Prostate gland (tissue), 2 donors: Measurements from ENCODE around the gene HSD17B8. TPM values are rescaled to one million over a fixed set of nuclear protein-coding genes. Genes with fewer than 3 reads are reported as not detected.

ENCODE experiments used
- DNase-seq: peaks from one replicate; pipeline ENCODE4 v3.0.0-alpha.2; 2019; ENCODE audit warnings: low spot score
- H3K27ac ChIP-seq, 2 donors: fragments of 200-600 bp; sonication (generic); 2 replicates each; pipeline ENCODE4 v1.5.1; 2017 to 2019
- H3K27me3 ChIP-seq: fragments of 200-600 bp; sonication (generic); replicated peaks from 2 replicates; pipeline ENCODE4 v1.5.1; 2019; ENCODE audit not compliant: insufficient read depth
- H3K36me3 ChIP-seq, 2 donors: fragments of 200-600 bp; sonication (generic); 1 replicate in 1 of 2; 2 replicates in 1 of 2; pipeline versions ENCODE4 v1.5.1 to v1.8.1; 2017 to 2019
- H3K4me1 ChIP-seq: fragments of 200-600 bp; sonication (generic); replicated peaks from 2 replicates; pipeline ENCODE4 v1.5.1; 2019
- H3K4me3 ChIP-seq, 2 donors: fragments of 200-600 bp; sonication (generic); 2 replicates each; pipeline ENCODE4 v1.5.1; 2017 to 2019
- H3K9me3 ChIP-seq: fragments of 200-600 bp; sonication (generic); 2 replicates; pipeline ENCODE4 v1.5.1; 2017
- POLR2A ChIP-seq: fragments of 450-650 bp; IDR thresholded peaks from one replicate; pipeline ENCODE4 v1.6.1; 2016; ENCODE audit warnings: antibody characterized with exemption, mild to moderate bottlenecking
- POLR2AphosphoS5 ChIP-seq: sonication (generic); formaldehyde crosslinking; IDR thresholded peaks from one replicate; pipeline ENCODE4 v1.6.1; 2017; ENCODE audit warnings: antibody characterized with exemption
- WGBS: methylation state at CpG from one replicate; pipeline ENCODE4 v1.1.5; 2018; 5-methylcytosine and 5-hydroxymethylcytosine counted together
- intact Hi-C: fragments of 100-400 bp; cut with DNase I; formaldehyde crosslinking; loops from one replicate; pipeline ENCODE4 v1.14.2; 2022
- total RNA-seq, 2 donors: library from RNA; depleted of rRNA; stranded (reverse); fragments of >200 nt; gene quantifications; one replicate each; pipeline ENCODE4 v1.1.0, GENCODE V29; 2016
- TF ChIP-seq, protein P1 (sequence below), 4 experiments: fragments of 200-600 bp in 2 of 4; fragments of 450-650 bp in 2 of 4; sonication (generic) in 2 of 4; IDR thresholded peaks; 1 replicate in 3 of 4; 2 replicates in 1 of 4; pipeline ENCODE4 v1.5.1; 2016 to 2019; ENCODE audit warnings: antibody characterized with exemption in 4 of 4, mild to moderate bottlenecking in 2 of 4, moderate library complexity in 2 of 4

The HSD17B8 gene
- total RNA-seq, 2 donors from 2014 or later: 21.9 to 43.7 TPM

GRCh38 chr6:33174784-33175183, 29.7 kb upstream of the HSD17B8 start:
- 85% methylated on average over 4 of the region's 4 CpGs for WGBS
- Histone ChIP-seq H3K27ac (no peak overlapping the region), H3K4me1 (no peaks in the 10 kb centered on the region), H3K9me3 (no peaks in the 10 kb centered on the region), H3K27me3 (no peaks in the 10 kb centered on the region), H3K36me3 (no peaks in the 10 kb centered on the region), H3K4me3 (no peak overlapping the region)
- intact Hi-C loops: no loop called here
- no peak for DNase-seq
- TF ChIP-seq POLR2AphosphoS5 (no peak), POLR2A (no peak)
- TF ChIP-seq, protein P1, sequence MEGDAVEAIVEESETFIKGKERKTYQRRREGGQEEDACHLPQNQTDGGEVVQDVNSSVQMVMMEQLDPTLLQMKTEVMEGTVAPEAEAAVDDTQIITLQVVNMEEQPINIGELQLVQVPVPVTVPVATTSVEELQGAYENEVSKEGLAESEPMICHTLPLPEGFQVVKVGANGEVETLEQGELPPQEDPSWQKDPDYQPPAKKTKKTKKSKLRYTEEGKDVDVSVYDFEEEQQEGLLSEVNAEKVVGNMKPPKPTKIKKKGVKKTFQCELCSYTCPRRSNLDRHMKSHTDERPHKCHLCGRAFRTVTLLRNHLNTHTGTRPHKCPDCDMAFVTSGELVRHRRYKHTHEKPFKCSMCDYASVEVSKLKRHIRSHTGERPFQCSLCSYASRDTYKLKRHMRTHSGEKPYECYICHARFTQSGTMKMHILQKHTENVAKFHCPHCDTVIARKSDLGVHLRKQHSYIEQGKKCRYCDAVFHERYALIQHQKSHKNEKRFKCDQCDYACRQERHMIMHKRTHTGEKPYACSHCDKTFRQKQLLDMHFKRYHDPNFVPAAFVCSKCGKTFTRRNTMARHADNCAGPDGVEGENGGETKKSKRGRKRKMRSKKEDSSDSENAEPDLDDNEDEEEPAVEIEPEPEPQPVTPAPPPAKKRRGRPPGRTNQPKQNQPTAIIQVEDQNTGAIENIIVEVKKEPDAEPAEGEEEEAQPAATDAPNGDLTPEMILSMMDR (IDR thresholded peaks at IDR 0.05): no peak

DNA sequence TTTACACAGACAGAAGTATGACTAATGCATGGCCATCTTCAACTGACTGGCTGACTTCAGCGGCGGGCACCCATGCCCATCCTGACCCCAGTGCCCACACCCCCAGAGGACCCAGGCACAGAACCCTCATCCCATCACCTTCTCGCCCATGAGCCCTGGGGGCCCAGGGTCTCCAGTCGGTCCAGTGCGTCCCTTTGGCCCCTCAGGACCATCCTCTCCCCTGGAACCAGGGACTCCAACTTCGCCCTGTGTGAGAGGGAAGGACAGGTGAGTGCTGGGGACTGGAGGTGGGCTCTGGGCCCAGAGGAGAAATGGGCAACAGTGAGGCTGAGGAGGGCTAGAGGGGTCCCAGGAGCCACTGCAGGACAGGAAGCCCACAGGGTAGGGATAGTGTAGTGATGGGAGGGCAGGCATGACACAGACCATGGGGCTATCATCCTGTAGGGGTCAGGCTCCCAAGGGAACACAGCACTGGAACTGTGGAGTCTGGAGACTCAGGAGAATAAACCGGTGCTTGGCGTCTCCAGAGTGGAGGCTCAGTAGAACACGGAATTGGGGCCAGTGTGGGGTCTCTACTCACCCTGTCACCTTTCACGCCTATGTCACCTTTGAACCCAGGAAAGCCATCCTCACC, 28.9 kb upstream of the HSD17B8 start:
- Histone ChIP-seq H3K9me3 (no peaks in the 10 kb centered on the region), H3K36me3 (no peaks in the 10 kb centered on the region), H3K27ac (no peak overlapping the region), H3K27me3 (no peaks in the 10 kb centered on the region), H3K4me1 (no peaks in the 10 kb centered on the region), H3K4me3 (no peak overlapping the region)
- WGBS: 84% methylated on average over 10 of the region's 10 CpGs
- TF ChIP-seq, protein P1 (IDR thresholded peaks at IDR 0.05): no peak
- no peak for TF ChIP-seq POLR2AphosphoS5
- no peak for TF ChIP-seq POLR2A
- intact Hi-C loops: no loop called here
- DNase-seq: no peak

- intact Hi-C loops: no loop called here
- no peaks in the 10 kb centered on the region for H3K27me3 ChIP-seq
- no peaks in the 10 kb centered on the region for H3K4me1 ChIP-seq
- DNase-seq: no peak
- TF ChIP-seq, protein P1 (IDR thresholded peaks at IDR 0.05): no peak
- TF ChIP-seq POLR2AphosphoS5 (no peak), POLR2A (no peak)
- H3K9me3 ChIP-seq: no peaks in the 10 kb centered on the region
- 95% methylated on average over 7 of the region's 7 CpGs for WGBS
- H3K27ac ChIP-seq: no peak overlapping the region
- no peaks in the 10 kb centered on the region for H3K36me3 ChIP-seq
- no peak overlapping the region for H3K4me3 ChIP-seq
Observed at GRCh38 chr6:33176906-33177305, 27.5 kb upstream of the HSD17B8 start.

DNA sequence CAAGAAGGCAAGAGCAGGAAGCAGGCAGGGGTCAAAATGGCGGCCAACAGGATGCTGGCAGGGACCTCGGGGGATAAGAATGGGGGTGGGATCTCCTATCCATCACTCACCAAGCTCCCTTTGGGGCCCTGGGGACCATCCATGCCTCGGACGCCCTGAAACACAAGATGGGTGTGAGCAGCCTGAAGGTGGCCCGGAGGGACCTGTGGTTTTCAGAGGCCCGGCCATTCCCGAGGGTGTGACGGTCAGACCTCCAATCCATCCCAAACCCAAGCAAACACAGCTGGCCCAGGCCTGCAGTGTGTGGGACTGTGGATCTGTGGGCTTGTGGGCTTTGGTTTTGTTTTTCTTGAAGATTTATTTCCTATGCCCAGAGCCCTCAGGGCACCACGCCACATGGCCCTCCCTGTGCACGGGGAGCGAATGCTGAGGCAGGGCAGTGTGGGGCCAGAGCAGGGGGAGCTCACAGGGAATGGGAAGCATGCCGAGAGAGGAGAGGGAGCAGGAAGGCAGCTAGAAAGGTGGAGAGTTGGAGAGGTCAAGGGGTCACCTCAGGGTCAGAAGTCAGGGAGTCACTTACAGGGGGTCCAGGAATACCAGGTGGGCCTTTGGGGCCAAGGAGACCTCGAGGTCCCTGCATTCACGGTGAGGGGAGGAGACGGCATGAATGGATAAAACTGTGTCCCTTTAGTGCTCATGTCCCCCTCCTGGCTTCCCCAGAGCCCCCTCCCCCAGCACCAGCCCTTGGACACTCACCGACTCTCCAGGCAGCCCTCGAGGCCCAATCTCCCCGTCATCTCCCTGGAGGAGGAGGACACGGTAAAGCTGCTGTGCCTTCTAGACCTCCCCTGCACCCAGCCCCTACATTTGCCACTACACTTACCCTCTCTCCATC, 26.7 kb upstream of the HSD17B8 start:
- no peak overlapping the region for H3K4me3 ChIP-seq
- no peak overlapping the region for H3K27ac ChIP-seq
- 73% methylated on average over 19 of the region's 19 CpGs for WGBS
- intact Hi-C loops: no loop called here
- TF ChIP-seq, protein P1 (IDR thresholded peaks at IDR 0.05): no peak
- TF ChIP-seq POLR2A (no peak), POLR2AphosphoS5 (no peak)
- DNase-seq: no peak
- no peaks in the 10 kb centered on the region for H3K27me3 ChIP-seq
- no peaks in the 10 kb centered on the region for H3K4me1 ChIP-seq
- no peaks in the 10 kb centered on the region for H3K9me3 ChIP-seq
- H3K36me3 ChIP-seq: no peaks in the 10 kb centered on the region
